ENCODE results near the gene GSTP1.

The GSTP1 gene

DNA sequence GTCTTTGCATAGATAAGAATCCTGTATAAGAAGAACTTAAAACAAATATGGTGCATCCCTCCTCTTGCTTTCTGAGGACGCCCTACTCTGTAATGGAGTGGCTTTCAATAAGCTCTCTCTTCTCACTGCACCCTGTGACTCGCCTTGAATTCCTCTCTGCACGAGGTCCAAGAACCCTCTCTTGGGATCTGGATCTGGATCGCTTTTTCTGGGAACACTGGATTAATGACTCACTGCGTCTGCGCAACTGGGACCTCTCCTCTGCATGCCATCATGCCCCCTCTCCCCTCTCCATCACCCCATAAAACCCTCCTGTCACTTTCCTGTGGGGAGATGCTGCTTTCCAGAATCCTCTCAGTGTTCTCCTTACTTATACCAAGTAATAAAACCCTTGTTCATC, 45.3 kb upstream of the GSTP1 start:
- Histone ChIP-seq H3K27ac (ENCODE audit: low read depth, low read length) (no peak overlapping the region), H3K79me2 (ENCODE audit: control insufficient read depth, low read length) (no peaks in the 10 kb centered on the region), H3K36me3 (ENCODE audit: control insufficient read depth, low read length) (no peaks in the 10 kb centered on the region), H4K20me1 (ENCODE audit: control insufficient read depth, insufficient read depth, low read depth, low read length) (no peaks in the 10 kb centered on the region), H3K4me1 (ENCODE audit: control insufficient read depth, low read length) (no peaks in the 10 kb centered on the region), H3K9me2 (replicated peaks; ENCODE audit: control insufficient read depth, low read length) (no peaks in the 10 kb centered on the region), H3K27me3 (ENCODE audit: control insufficient read depth, low read length) (no peaks in the 10 kb centered on the region; the same call in 1 of the 2 replicates), H3K4me2 (ENCODE audit: low read length) (no peak overlapping the region), H3K4me3 (ENCODE audit: low read length) (no peak overlapping the region), H3K9me3 (ENCODE audit: control insufficient read depth, insufficient read depth, low read length) (peaks cover 20% of the 10 kb centered on the region), H3F3A (ENCODE audit: control insufficient read depth, insufficient read depth) (no peaks in the 10 kb centered on the region)
- no peak for TF ChIP-seq EZH2phosphoT487 (IDR thresholded peaks at IDR 0.05; ENCODE audit: borderline replicate concordance, low read length)
- TF ChIP-seq, protein P1, sequence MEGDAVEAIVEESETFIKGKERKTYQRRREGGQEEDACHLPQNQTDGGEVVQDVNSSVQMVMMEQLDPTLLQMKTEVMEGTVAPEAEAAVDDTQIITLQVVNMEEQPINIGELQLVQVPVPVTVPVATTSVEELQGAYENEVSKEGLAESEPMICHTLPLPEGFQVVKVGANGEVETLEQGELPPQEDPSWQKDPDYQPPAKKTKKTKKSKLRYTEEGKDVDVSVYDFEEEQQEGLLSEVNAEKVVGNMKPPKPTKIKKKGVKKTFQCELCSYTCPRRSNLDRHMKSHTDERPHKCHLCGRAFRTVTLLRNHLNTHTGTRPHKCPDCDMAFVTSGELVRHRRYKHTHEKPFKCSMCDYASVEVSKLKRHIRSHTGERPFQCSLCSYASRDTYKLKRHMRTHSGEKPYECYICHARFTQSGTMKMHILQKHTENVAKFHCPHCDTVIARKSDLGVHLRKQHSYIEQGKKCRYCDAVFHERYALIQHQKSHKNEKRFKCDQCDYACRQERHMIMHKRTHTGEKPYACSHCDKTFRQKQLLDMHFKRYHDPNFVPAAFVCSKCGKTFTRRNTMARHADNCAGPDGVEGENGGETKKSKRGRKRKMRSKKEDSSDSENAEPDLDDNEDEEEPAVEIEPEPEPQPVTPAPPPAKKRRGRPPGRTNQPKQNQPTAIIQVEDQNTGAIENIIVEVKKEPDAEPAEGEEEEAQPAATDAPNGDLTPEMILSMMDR (IDR thresholded peaks at IDR 0.05; ENCODE audit: low read depth, low read length, poor library complexity, severe bottlenecking) = no peak

DNA sequence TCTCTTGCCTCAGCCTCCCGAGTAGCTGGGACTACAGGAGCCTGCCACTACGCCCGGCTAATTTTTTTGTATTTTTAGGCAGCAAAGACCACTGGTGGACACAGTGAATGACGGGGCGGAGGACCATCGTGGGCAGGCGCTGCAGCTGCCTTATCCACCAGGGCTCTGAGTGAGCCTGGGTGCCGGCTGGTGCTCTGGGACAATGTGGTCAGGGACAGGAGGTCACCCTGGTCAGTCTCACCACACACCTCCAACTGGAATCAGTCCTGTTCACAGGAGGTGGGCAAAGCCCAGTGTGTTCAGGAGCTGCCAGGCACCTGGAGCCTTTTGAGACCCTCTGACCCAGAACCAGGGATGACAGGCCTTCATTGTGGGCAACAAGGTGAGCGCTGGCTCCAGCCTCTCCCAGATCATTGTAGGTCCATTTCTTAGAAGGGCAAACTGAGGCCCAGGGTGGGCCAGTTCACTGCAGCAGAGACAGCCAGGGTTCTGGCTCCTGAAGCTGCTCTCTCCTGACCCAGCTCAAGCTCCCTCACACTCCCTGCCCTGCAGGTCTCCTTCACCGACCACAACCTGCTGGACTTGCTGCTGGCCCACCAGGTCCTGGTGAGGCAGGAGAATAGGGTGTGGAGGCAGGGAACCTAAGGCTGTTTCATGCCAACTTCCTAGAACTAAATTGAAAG, 44.6 kb upstream of the GSTP1 start:
- Histone ChIP-seq H3K27me3 (ENCODE audit: control insufficient read depth, low read length) (no peaks in the 10 kb centered on the region; the same call in 1 of the 2 replicates), H3K9me2 (replicated peaks; ENCODE audit: control insufficient read depth, low read length) (no peaks in the 10 kb centered on the region), H3K79me2 (ENCODE audit: control insufficient read depth, low read length) (no peaks in the 10 kb centered on the region), H3K9me3 (ENCODE audit: control insufficient read depth, insufficient read depth, low read length) (peaks cover 14% of the 10 kb centered on the region), H3K4me3 (ENCODE audit: low read length) (no peak overlapping the region), H4K20me1 (ENCODE audit: control insufficient read depth, insufficient read depth, low read depth, low read length) (no peaks in the 10 kb centered on the region), H3K27ac (ENCODE audit: low read depth, low read length) (no peak overlapping the region), H3K4me2 (ENCODE audit: low read length) (no peak overlapping the region), H3K36me3 (ENCODE audit: control insufficient read depth, low read length) (no peaks in the 10 kb centered on the region), H3F3A (ENCODE audit: control insufficient read depth, insufficient read depth) (no peaks in the 10 kb centered on the region), H3K4me1 (ENCODE audit: control insufficient read depth, low read length) (no peaks in the 10 kb centered on the region)
- TF ChIP-seq EZH2phosphoT487 (IDR thresholded peaks at IDR 0.05; ENCODE audit: borderline replicate concordance, low read length) = no peak
- TF ChIP-seq, protein P1 (IDR thresholded peaks at IDR 0.05; ENCODE audit: low read depth, low read length, poor library complexity, severe bottlenecking) = no peak

DNA sequence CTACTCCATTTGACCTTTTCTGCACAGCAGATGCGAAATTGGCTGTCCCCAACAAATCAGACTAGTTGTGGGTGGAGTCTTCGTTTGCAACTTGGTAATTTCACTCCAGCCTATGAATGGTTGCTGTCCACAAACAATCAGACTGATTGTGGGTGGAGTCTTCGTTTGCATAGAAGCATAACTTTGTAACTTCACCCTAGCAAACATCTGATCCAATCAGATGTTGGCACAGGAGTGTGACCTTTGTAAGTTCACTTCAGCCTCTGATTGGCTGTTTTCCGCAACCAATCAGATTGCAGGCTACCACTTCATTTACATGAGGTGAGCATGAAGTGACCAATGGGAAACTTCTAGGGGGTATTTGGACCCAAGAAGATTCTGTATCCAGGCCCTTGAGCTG, 44.1 kb upstream of the GSTP1 start:
- no peaks in the 10 kb centered on the region for H3K9me2 ChIP-seq (replicated peaks; ENCODE audit: control insufficient read depth, low read length)
- no peak overlapping the region for H3K4me2 ChIP-seq (ENCODE audit: low read length)
- no peak overlapping the region for H3K27ac ChIP-seq (ENCODE audit: low read depth, low read length)
- H4K20me1 ChIP-seq (ENCODE audit: control insufficient read depth, insufficient read depth, low read depth, low read length) = no peaks in the 10 kb centered on the region
- no peaks in the 10 kb centered on the region for H3K36me3 ChIP-seq (ENCODE audit: control insufficient read depth, low read length)
- no peaks in the 10 kb centered on the region for H3K79me2 ChIP-seq (ENCODE audit: control insufficient read depth, low read length)
- TF ChIP-seq, protein P1 (IDR thresholded peaks at IDR 0.05; ENCODE audit: low read depth, low read length, poor library complexity, severe bottlenecking) = no peak
- TF ChIP-seq EZH2phosphoT487 (IDR thresholded peaks at IDR 0.05; ENCODE audit: borderline replicate concordance, low read length) = no peak
- no peak overlapping the region for H3K4me3 ChIP-seq (ENCODE audit: low read length)
- H3F3A ChIP-seq (ENCODE audit: control insufficient read depth, insufficient read depth) = no peaks in the 10 kb centered on the region
- no peaks in the 10 kb centered on the region for H3K4me1 ChIP-seq (ENCODE audit: control insufficient read depth, low read length)
- peaks cover 11% of the 10 kb centered on the region for H3K9me3 ChIP-seq (ENCODE audit: control insufficient read depth, insufficient read depth, low read length)
- no peaks in the 10 kb centered on the region; the same call in 1 of the 2 replicates for H3K27me3 ChIP-seq (ENCODE audit: control insufficient read depth, low read length)
